Activated CD4-positive, alpha-beta T cell treated with anti-CD3 and anti-CD28 coated beads for 1 hour (primary cell): ENCODE results near the gene CCNK.

Source experiments
- DNase-seq: peaks from one replicate; pipeline ENCODE4 v3.0.0-alpha.2; 2020

CCNK gene

GRCh38 chr14:99508896-99509629 lies 27.9 kb downstream of the CCNK start:
- DNase-seq = no peak

GRCh38 chr14:99509871-99510555 lies 28.8 kb downstream of the CCNK start:
- no peak for DNase-seq

- no peak for DNase-seq
Observed at GRCh38 chr14:99510556-99511139, 29.4 kb downstream of the CCNK start.

GRCh38 chr14:99511421-99512109 lies 30.4 kb downstream of the CCNK start:
- DNase-seq = no peak

- DNase-seq = no peak
Observed at GRCh38 chr14:99512110-99512449, 30.9 kb downstream of the CCNK start.

GRCh38 chr14:99512571-99513182 lies 31.5 kb downstream of the CCNK start:
- no peak for DNase-seq

- DNase-seq = no peak
Observed at GRCh38 chr14:99513183-99513694, 32.0 kb downstream of the CCNK start.

- no peak for DNase-seq
Observed at GRCh38 chr14:99513946-99514551, 32.8 kb downstream of the CCNK start.

- no peak for DNase-seq
Observed at GRCh38 chr14:99514552-99515300, 33.5 kb downstream of the CCNK start.

- no peak for DNase-seq
Observed at GRCh38 chr14:99515301-99516155, 34.3 kb downstream of the CCNK start.

- no peak for DNase-seq
Observed at GRCh38 chr14:99516156-99516870, 35.1 kb downstream of the CCNK start.

GRCh38 chr14:99516871-99517642 lies 35.8 kb downstream of the CCNK start:
- DNase-seq = no peak

GRCh38 chr14:99517643-99518381 lies 36.6 kb downstream of the CCNK start:
- no peak for DNase-seq

- DNase-seq = peak; percentile 74
Observed at GRCh38 chr14:99518441-99519346, 37.5 kb downstream of the CCNK start.

GRCh38 chr14:99519347-99519881 lies 38.2 kb downstream of the CCNK start:
- DNase-seq = no peak

- no peak for DNase-seq
Observed at GRCh38 chr14:99519931-99520421, 38.8 kb downstream of the CCNK start.

- DNase-seq = no peak
Observed at GRCh38 chr14:99520571-99521081, 39.4 kb downstream of the CCNK start.
